HepG2 (cell line): Measurements from ENCODE around the gene IKZF3. TPM values are rescaled to one million over a fixed set of nuclear protein-coding genes. Genes with fewer than 3 reads are reported as not detected.

Experiments
- ATF2 ChIP-seq: sonication (generic); formaldehyde crosslinking; IDR thresholded peaks from 2 replicates; pipeline ENCODE4 v1.4.0; 2020; ENCODE audit warnings: missing genetic modification reagents
- ELF1 ChIP-seq: sonication (generic); formaldehyde crosslinking; IDR thresholded peaks from 2 replicates; pipeline ENCODE4 v1.4.0; 2020; ENCODE audit warnings: missing genetic modification reagents
- HINFP ChIP-seq: sonication (generic); formaldehyde crosslinking; IDR thresholded peaks from 2 replicates; pipeline ENCODE4 v1.4.0; 2020; ENCODE audit warnings: low read depth, mild to moderate bottlenecking, missing genetic modification reagents
- HNRNPK ChIP-seq: fragments of 200-400 bp; formaldehyde crosslinking; IDR thresholded peaks from 2 replicates; pipeline ENCODE4 v1.6.1; 2018; ENCODE audit warnings: low read length, low read depth, moderate library complexity, mild to moderate bottlenecking; ENCODE audit not compliant: poor library complexity, severe bottlenecking
- MEIS2 ChIP-seq: sonication (generic); formaldehyde crosslinking; IDR thresholded peaks from 2 replicates; pipeline ENCODE4 v1.9.0; 2021; ENCODE audit warnings: mild to moderate bottlenecking, missing genetic modification reagents
- MNT ChIP-seq: fragments of 450-650 bp; IDR thresholded peaks from 2 replicates; pipeline ENCODE4 v1.6.1; 2016
- MTA1 ChIP-seq: sonication (generic); formaldehyde crosslinking; IDR thresholded peaks from 2 replicates; pipeline ENCODE4 v1.4.0; 2020; ENCODE audit warnings: missing genetic modification reagents, mild to moderate bottlenecking, borderline replicate concordance
- MTA3 ChIP-seq: sonication (generic); formaldehyde crosslinking; IDR thresholded peaks from 2 replicates; pipeline ENCODE4 v1.4.0; 2020; ENCODE audit warnings: missing genetic modification reagents
- SOX5 ChIP-seq: IDR thresholded peaks from 2 replicates; pipeline ENCODE4 v1.6.1; 2016; ENCODE audit warnings: borderline replicate concordance
- SRY ChIP-seq: sonication (generic); formaldehyde crosslinking; IDR thresholded peaks from 2 replicates; pipeline ENCODE4 v1.8.0; 2022; ENCODE audit warnings: mild to moderate bottlenecking, missing genetic modification reagents
- TEAD2 ChIP-seq: sonication (generic); formaldehyde crosslinking; IDR thresholded peaks from 2 replicates; pipeline ENCODE4 v1.9.0; 2021; ENCODE audit warnings: missing genetic modification reagents
- ZBTB39 ChIP-seq: sonication (generic); formaldehyde crosslinking; IDR thresholded peaks from 2 replicates; pipeline ENCODE4 v1.5.0; 2020; ENCODE audit warnings: missing genetic modification reagents
- ZBTB43 ChIP-seq: sonication (generic); formaldehyde crosslinking; conservative IDR thresholded peaks from 2 replicates; pipeline ENCODE4 v1.4.0; 2020; ENCODE audit warnings: missing genetic modification reagents
- ZIK1 ChIP-seq: sonication (generic); formaldehyde crosslinking; IDR thresholded peaks from 2 replicates; pipeline ENCODE4 v1.5.0; 2020; ENCODE audit warnings: mild to moderate bottlenecking, low read depth, missing genetic modification reagents, borderline replicate concordance
- ZNF101 ChIP-seq: sonication (generic); formaldehyde crosslinking; IDR thresholded peaks from 2 replicates; pipeline ENCODE4 v1.4.0; 2020; ENCODE audit warnings: mild to moderate bottlenecking, low read depth, missing genetic modification reagents, borderline replicate concordance
- ZNF143 ChIP-seq: sonication (generic); formaldehyde crosslinking; IDR thresholded peaks from 2 replicates; pipeline ENCODE4 v1.4.0; 2020; ENCODE audit warnings: missing genetic modification reagents
- ZNF225 ChIP-seq: sonication (generic); formaldehyde crosslinking; IDR thresholded peaks from 2 replicates; pipeline ENCODE4 v1.4.0; 2020; ENCODE audit warnings: mild to moderate bottlenecking, missing genetic modification reagents
- ZNF367 ChIP-seq: sonication (generic); formaldehyde crosslinking; IDR thresholded peaks from 2 replicates; pipeline ENCODE4 v1.4.0; 2020; ENCODE audit warnings: missing genetic modification reagents, borderline replicate concordance
- ZNF615 ChIP-seq: sonication (generic); formaldehyde crosslinking; IDR thresholded peaks from 2 replicates; pipeline ENCODE4 v1.5.0; 2020; ENCODE audit warnings: mild to moderate bottlenecking, missing genetic modification reagents, borderline replicate concordance
- ZNF773 ChIP-seq: sonication (generic); formaldehyde crosslinking; IDR thresholded peaks from 2 replicates; pipeline ENCODE4 v1.4.0; 2020; ENCODE audit warnings: missing genetic modification reagents, borderline replicate concordance
- ZSCAN25 ChIP-seq: sonication (generic); formaldehyde crosslinking; IDR thresholded peaks from 2 replicates; pipeline ENCODE4 v1.8.0; 2022; ENCODE audit warnings: mild to moderate bottlenecking, missing genetic modification reagents
- polyA plus RNA-seq, 8 experiments: library from polyadenylated mRNA; depleted of rRNA in 3 of 8; stranded (reverse) in 7 of 8; unstranded in 1 of 8; fragments of >200 nt; fragmentation: Illumina TruSeq in 4 of 8; extraction: Trizol in 4 of 8; gene quantifications; 2 replicates each; pipeline versions ENCODE4 v1.2.1 to v1.2.3, GENCODE V29; 2011 to 2016; ENCODE audit warnings: low read depth in 4 of 8, missing spikeins in 1 of 8, mixed read lengths in 1 of 8; ENCODE audit not compliant: insufficient read depth in 1 of 8
- total RNA-seq, 5 experiments: library from RNA; depleted of rRNA; stranded (reverse); fragments of >200 nt; fragmentation: Illumina TruSeq; extraction: Trizol; gene quantifications; 2 replicates each; pipeline ENCODE4 v1.2.3, GENCODE V29; 2016; ENCODE audit warnings: low read depth in 1 of 5

The IKZF3 gene
- total and polyA plus RNA-seq, 2 of the 13 experiments (the other 11 are each of a cell fraction or from before 2014, with no cell fraction given), result not detected

GRCh38 chr17:39863918-39864746 is at the start of gene IKZF3 (continued):
- TF ChIP-seq HINFP (CRISPR knock-in tag) (peak; percentile 91), MTA1 (peak; percentile 84; the same call in 1 of the 2 replicates), ATF2 (peak; percentile 60; the same call in 1 of the 2 replicates), HNRNPK (no peak), ZSCAN25 (peak; percentile 91), ZNF615 (CRISPR knock-in tag) (0 out of 2 replicates have a peak, but pooled peaks have one; percentile 52), ZNF225 (CRISPR knock-in tag) (peak; percentile 97), ZNF367 (peak; percentile 91; the same call in 1 of the 2 replicates), MEIS2 (CRISPR knock-in tag) (peak; percentile 99), ELF1 (CRISPR knock-in tag) (peak; percentile 56; the same call in 1 of the 2 replicates), TEAD2 (CRISPR knock-in tag) (peak; percentile 75; the same call in 1 of the 2 replicates), SRY (CRISPR knock-in tag) (peak; percentile 99), MNT (no peak), SOX5 (peak; percentile 50; the same call in 1 of the 2 replicates), ZBTB43 (peak; percentile 95), ZNF773 (CRISPR knock-in tag) (peak; percentile 98; the same call in 1 of the 2 replicates), ZBTB39 (CRISPR knock-in tag) (peak; percentile 95), ZIK1 (CRISPR knock-in tag) (peak; percentile 98), MTA3 (CRISPR knock-in tag) (no peak), ZNF101 (CRISPR knock-in tag) (0 out of 2 replicates have a peak, but pooled peaks have one; percentile 59), ZNF143 (CRISPR knock-in tag) (peak; percentile 69)
